Trophoblast cell (in vitro differentiated cells and primary cell): ENCODE data around the gene STOM.
A peak's percentile ranks its signal among the peaks of the same experiment; 100 is the strongest.

Source experiments
- DNase-seq, 2 donors: peaks; one replicate each; pipeline ENCODE4 v3.0.0-alpha.2; 2016
- H2AFZ ChIP-seq: 2 replicates; pipeline ENCODE4 v1.6.1; 2013; ENCODE audit warnings: low read length, moderate library complexity, mild to moderate bottlenecking; ENCODE audit not compliant: insufficient read depth, poor library complexity
- H2AK5ac ChIP-seq: 2 replicates; pipeline ENCODE4 v1.6.1; 2013; ENCODE audit warnings: mild to moderate bottlenecking, low read length
- H2BK120ac ChIP-seq: 2 replicates; pipeline ENCODE4 v1.6.1; 2013; ENCODE audit warnings: low read length, mild to moderate bottlenecking, moderate library complexity; ENCODE audit not compliant: insufficient read depth, poor library complexity
- H2BK12ac ChIP-seq: 2 replicates; pipeline ENCODE4 v1.6.1; 2013; ENCODE audit warnings: mild to moderate bottlenecking, low read length, moderate library complexity
- H2BK5ac ChIP-seq: 2 replicates; pipeline ENCODE4 v1.6.1; 2013; ENCODE audit warnings: low read length, low read depth, moderate library complexity, mild to moderate bottlenecking; ENCODE audit not compliant: poor library complexity
- H3K14ac ChIP-seq: 2 replicates; pipeline ENCODE4 v1.6.1; 2013; ENCODE audit warnings: mild to moderate bottlenecking, low read length
- H3K18ac ChIP-seq: 2 replicates; pipeline ENCODE4 v1.6.1; 2013; ENCODE audit warnings: mild to moderate bottlenecking, low read length
- H3K23ac ChIP-seq: 2 replicates; pipeline ENCODE4 v1.6.1; 2013; ENCODE audit warnings: low read length
- H3K27ac ChIP-seq: 2 replicates; pipeline ENCODE4 v1.5.1; 2013; ENCODE audit warnings: low read depth, mild to moderate bottlenecking, inconsistent platforms, low read length, moderate library complexity
- H3K27me3 ChIP-seq: 2 replicates; pipeline ENCODE4 v1.6.1; 2013; ENCODE audit warnings: inconsistent platforms, mild to moderate bottlenecking, low read length, moderate library complexity; ENCODE audit not compliant: insufficient read depth
- H3K36me3 ChIP-seq, 2 experiments: 1 replicate in 1 of 2; 2 replicates in 1 of 2; pipeline ENCODE4 v1.6.1; 2013; ENCODE audit warnings: low read length in 2 of 2, mild to moderate bottlenecking in 2 of 2, moderate library complexity in 1 of 2; ENCODE audit not compliant: insufficient read depth in 2 of 2, control insufficient read depth in 1 of 2
- H3K4ac ChIP-seq: 2 replicates; pipeline ENCODE4 v1.6.1; 2013; ENCODE audit warnings: low read depth, mild to moderate bottlenecking, low read length, moderate library complexity
- H3K4me1 ChIP-seq, 2 experiments: 1 replicate in 1 of 2; 2 replicates in 1 of 2; pipeline ENCODE4 v1.6.1; 2013; ENCODE audit warnings: low read length in 2 of 2, mild to moderate bottlenecking in 2 of 2, moderate library complexity in 1 of 2; ENCODE audit not compliant: insufficient read depth in 2 of 2, control insufficient read depth in 1 of 2
- H3K4me2 ChIP-seq: 2 replicates; pipeline ENCODE4 v1.6.1; 2013; ENCODE audit warnings: inconsistent platforms, mild to moderate bottlenecking, low read length, moderate library complexity
- H3K4me3 ChIP-seq: 2 replicates; pipeline ENCODE4 v1.5.1; 2013; ENCODE audit warnings: mild to moderate bottlenecking, low read depth, low read length, inconsistent platforms
- H3K79me1 ChIP-seq: one replicate; pipeline ENCODE4 v1.6.1; 2013; ENCODE audit warnings: low read length
- H3K79me2 ChIP-seq: 2 replicates; pipeline ENCODE4 v1.6.1; 2013; ENCODE audit warnings: low read length, mild to moderate bottlenecking; ENCODE audit not compliant: control insufficient read depth, insufficient read depth, poor library complexity
- H3K9ac ChIP-seq: 2 replicates; pipeline ENCODE4 v1.6.1; 2013; ENCODE audit warnings: mild to moderate bottlenecking, low read length
- H3K9me3 ChIP-seq: 2 replicates; pipeline ENCODE4 v1.6.1; 2013; ENCODE audit warnings: low read depth, mild to moderate bottlenecking, control low read depth, inconsistent platforms, low read length; ENCODE audit not compliant: insufficient read depth
- H4K12ac ChIP-seq: 2 replicates; pipeline ENCODE4 v1.6.1; 2013; ENCODE audit warnings: low read depth, mild to moderate bottlenecking, low read length, moderate library complexity
- H4K8ac ChIP-seq: 2 replicates; pipeline ENCODE4 v1.6.1; 2013; ENCODE audit warnings: low read depth, mild to moderate bottlenecking, low read length, moderate library complexity
- H4K91ac ChIP-seq: one replicate; pipeline ENCODE4 v1.6.1; 2013; ENCODE audit warnings: low read depth, mild to moderate bottlenecking, low read length, moderate library complexity
- WGBS: extraction: QIAGEN DNeasy Blood & Tissue Kit; methylation state at CpG from one replicate; pipeline ENCODE4 v1.1.7; 2013; ENCODE audit warnings: missing lambda C conversion rate; ENCODE audit not compliant: insufficient read length, insufficient coverage; ENCODE audit errors: extremely low coverage; 5-methylcytosine and 5-hydroxymethylcytosine counted together

STOM gene

DNA sequence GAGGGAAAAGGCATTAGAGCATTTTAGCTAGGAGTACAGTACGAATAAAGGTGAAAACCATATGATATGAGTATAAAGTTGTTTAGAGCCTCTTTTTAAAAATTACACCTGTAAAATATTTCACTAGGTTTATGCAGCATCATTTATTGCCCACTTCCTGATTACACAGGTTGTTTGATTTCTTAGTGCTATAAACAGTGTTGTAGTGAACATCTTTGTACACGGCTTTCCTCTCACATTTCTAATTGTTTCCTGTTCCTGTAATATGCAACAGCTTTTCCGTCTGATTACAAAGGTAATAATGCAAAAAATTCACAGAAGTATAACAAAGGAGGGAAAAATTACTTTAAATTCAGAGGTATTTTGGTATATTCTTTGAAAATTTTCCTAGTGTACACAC, 13.0 kb downstream of the STOM start:
- Histone ChIP-seq H3K9me3 (no peaks in the 10 kb centered on the region), H3K9ac (no peak overlapping the region), H3K79me1 (no peaks in the 10 kb centered on the region), H2AFZ (no peak overlapping the region), H3K36me3 (peaks cover 16 to 33% of the 10 kb centered on the region in 2 experiments), H3K14ac (no peak overlapping the region), H4K91ac (no peak overlapping the region), H2AK5ac (no peak overlapping the region), H3K18ac (no peak overlapping the region), H3K79me2 (peaks cover 2% of the 10 kb centered on the region), H3K27ac (no peak overlapping the region), H2BK120ac (no peak overlapping the region), H4K12ac (no peak overlapping the region), H3K4ac (no peak overlapping the region), H3K4me1 (peaks cover 2 to 3% of the 10 kb centered on the region in 2 experiments), H2BK5ac (no peak overlapping the region), H3K23ac (no peak overlapping the region), H3K4me3 (no peak overlapping the region), H3K27me3 (no peaks in the 10 kb centered on the region), H3K4me2 (no peak overlapping the region), H4K8ac (no peak overlapping the region), H2BK12ac (no peak overlapping the region)
- WGBS = no CpG with 5 or more reads among the region's 3 CpGs
- DNase-seq = no peak

DNA sequence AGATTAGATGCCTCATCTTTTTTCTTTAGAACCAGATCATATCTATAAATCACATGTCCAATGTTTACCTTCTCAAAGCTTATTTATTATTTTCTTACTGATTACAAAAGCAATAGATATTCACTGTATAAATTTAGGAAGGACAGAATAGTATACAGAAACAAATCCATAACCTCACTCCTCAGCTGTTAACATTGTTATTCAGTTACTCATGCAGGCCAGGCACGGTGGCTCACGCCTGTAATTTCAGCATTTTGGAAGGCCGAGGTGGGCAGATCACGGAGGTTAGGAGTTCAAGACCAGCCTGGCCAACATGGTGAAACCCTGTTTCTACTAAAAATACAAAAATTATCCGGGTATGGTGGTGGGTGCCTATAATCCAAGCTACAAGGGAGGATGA, 15.3 kb downstream of the STOM start:
- no peak overlapping the region for H2AK5ac ChIP-seq
- no peak overlapping the region for H4K91ac ChIP-seq
- no peak for DNase-seq
- H3K9me3 ChIP-seq = no peaks in the 10 kb centered on the region
- H3K27me3 ChIP-seq = no peaks in the 10 kb centered on the region
- H2BK12ac ChIP-seq = no peak overlapping the region
- H3K36me3 ChIP-seq = peaks cover 19 to 46% of the 10 kb centered on the region in 2 experiments
- WGBS = no CpG with 5 or more reads among the region's 5 CpGs
- peaks cover 0 to 1% of the 10 kb centered on the region in 2 experiments for H3K4me1 ChIP-seq
- H3K9ac ChIP-seq = no peak overlapping the region
- no peak overlapping the region for H3K14ac ChIP-seq
- no peak overlapping the region for H3K4ac ChIP-seq
- no peak overlapping the region for H3K4me3 ChIP-seq
- no peak overlapping the region for H2BK5ac ChIP-seq
- no peak overlapping the region for H3K4me2 ChIP-seq
- no peak overlapping the region for H4K12ac ChIP-seq
- H2BK120ac ChIP-seq = no peak overlapping the region
- H2AFZ ChIP-seq = no peak overlapping the region
- H3K79me2 ChIP-seq = peaks cover 2% of the 10 kb centered on the region
- H3K18ac ChIP-seq = peak overlapping the region; percentile 45
- H3K79me1 ChIP-seq = no peaks in the 10 kb centered on the region
- H4K8ac ChIP-seq = no peak overlapping the region
- H3K23ac ChIP-seq = no peak overlapping the region
- H3K27ac ChIP-seq = no peak overlapping the region

DNA sequence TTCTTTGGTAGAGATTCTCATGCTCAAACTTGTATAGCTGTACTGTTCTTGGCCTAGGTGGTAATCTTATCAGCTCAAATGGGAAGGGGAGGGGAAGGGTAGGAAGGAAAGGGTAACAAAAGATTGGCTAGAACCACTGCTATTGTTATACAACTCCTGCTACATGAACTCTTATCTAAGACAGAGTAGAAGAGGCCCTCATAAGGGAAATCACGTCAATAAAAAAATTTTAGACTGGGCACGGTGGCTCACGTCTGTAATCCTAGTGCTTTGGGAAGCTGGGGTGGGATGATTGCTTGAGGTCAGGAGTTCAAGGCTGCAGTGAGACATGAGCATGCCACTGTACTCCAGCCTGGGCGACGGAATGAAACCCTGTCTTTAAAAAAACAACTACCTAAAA, 15.9 kb downstream of the STOM start:
- Histone ChIP-seq H2BK5ac (no peak overlapping the region), H4K91ac (no peak overlapping the region), H2AK5ac (no peak overlapping the region), H3K9ac (no peak overlapping the region), H3K4me2 (no peak overlapping the region), H3K36me3 (peaks cover 19 to 46% of the 10 kb centered on the region in 2 experiments), H2BK120ac (no peak overlapping the region), H3K79me2 (peaks cover 2% of the 10 kb centered on the region), H3K27me3 (no peaks in the 10 kb centered on the region), H3K14ac (no peak overlapping the region), H3K18ac (no peak overlapping the region), H4K12ac (no peak overlapping the region), H3K4me1 (no peaks in the 10 kb centered on the region), H3K4ac (no peak overlapping the region), H2AFZ (no peak overlapping the region), H3K4me3 (no peak overlapping the region), H3K27ac (no peak overlapping the region), H3K23ac (no peak overlapping the region), H3K79me1 (no peaks in the 10 kb centered on the region), H2BK12ac (no peak overlapping the region), H4K8ac (no peak overlapping the region), H3K9me3 (no peaks in the 10 kb centered on the region)
- DNase-seq = no peak
- no CpG with 5 or more reads among the region's 5 CpGs for WGBS

DNA sequence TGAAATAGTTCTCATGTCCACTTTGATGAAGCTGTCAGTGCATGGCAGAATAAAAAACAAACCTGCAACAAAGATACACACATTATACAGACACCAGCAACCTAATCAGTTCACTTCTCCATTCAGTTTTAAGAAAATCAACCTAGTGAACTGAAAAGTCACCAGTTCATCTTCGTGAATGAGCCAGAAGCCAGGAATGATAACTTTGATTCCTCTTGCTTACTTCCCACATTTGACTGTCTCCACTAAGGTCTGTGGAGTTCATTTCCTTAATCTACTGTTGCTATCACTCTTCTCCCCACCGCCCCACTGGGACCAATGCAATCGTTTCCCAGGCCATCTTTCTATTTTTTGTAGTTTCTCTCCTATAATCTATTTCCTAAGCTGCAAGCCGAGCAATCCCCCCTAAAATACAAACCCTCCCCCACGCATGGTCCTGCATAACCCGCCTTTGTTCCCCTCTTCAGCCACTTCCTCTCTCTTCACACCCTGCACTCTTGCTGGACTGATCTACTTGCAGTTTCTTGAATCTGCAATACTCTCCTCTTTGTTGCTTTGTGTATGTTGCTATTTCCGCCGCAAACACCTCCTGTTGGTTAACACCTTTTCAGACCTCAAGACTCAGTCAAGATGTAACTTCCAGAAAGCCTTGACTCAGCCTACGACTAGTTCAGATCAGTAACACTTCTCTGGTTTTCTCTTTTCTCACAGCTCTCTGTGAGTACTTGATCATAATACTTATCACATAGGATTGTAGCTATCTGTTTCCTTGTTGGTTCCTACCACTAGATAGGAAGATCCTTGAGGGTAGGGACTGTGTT, 16.6 kb downstream of the STOM start:
- H3K4me3 ChIP-seq = no peak overlapping the region
- no peak overlapping the region for H2AK5ac ChIP-seq
- no peaks in the 10 kb centered on the region for H3K27me3 ChIP-seq
- no peak for DNase-seq
- no peak overlapping the region for H3K4ac ChIP-seq
- H2BK120ac ChIP-seq = no peak overlapping the region
- H3K9me3 ChIP-seq = no peaks in the 10 kb centered on the region
- H2BK5ac ChIP-seq = no peak overlapping the region
- no peak overlapping the region for H2AFZ ChIP-seq
- H2BK12ac ChIP-seq = no peak overlapping the region
- no peak overlapping the region for H3K27ac ChIP-seq
- no peak overlapping the region for H3K9ac ChIP-seq
- peaks cover 22 to 48% of the 10 kb centered on the region in 2 experiments for H3K36me3 ChIP-seq
- H3K4me1 ChIP-seq = no peaks in the 10 kb centered on the region
- no peak overlapping the region for H3K18ac ChIP-seq
- no peaks in the 10 kb centered on the region for H3K79me1 ChIP-seq
- H4K91ac ChIP-seq = no peak overlapping the region
- no peak overlapping the region for H4K12ac ChIP-seq
- peaks cover 2% of the 10 kb centered on the region for H3K79me2 ChIP-seq
- no peak overlapping the region for H4K8ac ChIP-seq
- no peak overlapping the region for H3K14ac ChIP-seq
- H3K4me2 ChIP-seq = no peak overlapping the region
- WGBS = no CpG with 5 or more reads among the region's 9 CpGs
- no peak overlapping the region for H3K23ac ChIP-seq
